ENCODE measurements around the gene CA10. TPM values are rescaled to one million over a fixed set of nuclear protein-coding genes. Genes with fewer than 3 reads are reported as not detected.

The CA10 gene
- total RNA-seq, 6 experiments from 2014 or later, result not detected

GRCh38 chr17:51995797-51996403 is 162.6 kb downstream of the CA10 start:
- TF ChIP-seq CTCF (IDR thresholded peaks at IDR 0.05), result no peak
- Mint-ChIP-seq H3K27ac (no peak overlapping the region), H3K27me3 (ENCODE audit: insufficient read depth) (no peaks in the 10 kb centered on the region; the same call in 1 of the 2 replicates), H3K9me3 (peaks cover 23% of the 10 kb centered on the region), H3K4me3 (no peak overlapping the region), H3K4me1 (ENCODE audit: low read depth) (no peaks in the 10 kb centered on the region), H3K36me3 (ENCODE audit: low read depth) (no peaks in the 10 kb centered on the region)
- no peak for DNase-seq

DNA sequence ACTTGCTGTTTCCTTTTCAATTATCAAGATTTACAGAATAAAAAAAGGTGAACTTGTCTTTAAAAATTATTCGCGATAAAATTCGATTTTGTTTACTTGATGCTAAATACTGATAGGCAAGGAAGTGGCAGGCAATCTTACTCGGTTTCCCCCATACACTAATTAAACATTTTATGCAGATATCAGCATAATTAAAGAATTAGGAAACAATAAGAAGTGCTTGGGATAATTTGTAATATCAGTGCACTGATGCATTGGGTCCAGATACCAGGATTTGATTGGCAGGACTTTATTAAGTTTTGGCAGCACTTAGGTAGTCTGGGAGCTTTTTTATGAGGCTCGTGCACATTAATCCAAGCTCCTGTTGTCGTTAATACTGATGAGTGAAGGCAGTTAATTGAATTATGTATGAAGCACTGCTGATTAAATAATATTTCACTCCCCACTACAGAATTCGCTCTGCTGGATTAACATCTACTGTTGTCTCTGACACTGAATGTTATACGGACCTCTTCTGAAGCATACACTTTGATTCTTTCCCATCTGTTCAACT is 165.6 kb downstream of the CA10 start:
- Mint-ChIP-seq H3K4me1 (ENCODE audit: low read depth) (no peaks in the 10 kb centered on the region), H3K36me3 (ENCODE audit: low read depth) (no peaks in the 10 kb centered on the region), H3K4me3 (no peak overlapping the region), H3K27ac (no peak overlapping the region), H3K9me3 (peaks cover 30% of the 10 kb centered on the region), H3K27me3 (ENCODE audit: insufficient read depth) (no peaks in the 10 kb centered on the region; the same call in 1 of the 2 replicates)
- no peak for DNase-seq
- TF ChIP-seq CTCF (IDR thresholded peaks at IDR 0.05), result no peak

- Mint-ChIP-seq H3K36me3 (ENCODE audit: low read depth) (no peaks in the 10 kb centered on the region), H3K4me1 (ENCODE audit: low read depth) (no peaks in the 10 kb centered on the region), H3K9me3 (peaks cover 43% of the 10 kb centered on the region), H3K4me3 (no peak overlapping the region), H3K27ac (no peak overlapping the region), H3K27me3 (ENCODE audit: insufficient read depth) (no peaks in the 10 kb centered on the region)
- no peak for TF ChIP-seq CTCF (IDR thresholded peaks at IDR 0.05)
- DNase-seq, result no peak
These were observed 187.4 kb downstream of the CA10 start for GRCh38 chr17:51971121-51971520.

GRCh38 chr17:51961689-51962088 is 196.8 kb downstream of the CA10 start:
- TF ChIP-seq CTCF (IDR thresholded peaks at IDR 0.05), result no peak
- peaks cover 7% of the 10 kb centered on the region for H3K36me3 Mint-ChIP-seq (ENCODE audit: low read depth)
- peaks cover 60% of the 10 kb centered on the region for H3K9me3 Mint-ChIP-seq
- H3K4me1 Mint-ChIP-seq (ENCODE audit: low read depth), result no peaks in the 10 kb centered on the region
- H3K4me3 Mint-ChIP-seq, result no peak overlapping the region
- H3K27me3 Mint-ChIP-seq (ENCODE audit: insufficient read depth), result no peaks in the 10 kb centered on the region
- no peak overlapping the region for H3K27ac Mint-ChIP-seq
- no peak for DNase-seq

GRCh38 chr17:51957786-51958185 is 200.7 kb downstream of the CA10 start:
- no peak for TF ChIP-seq CTCF (IDR thresholded peaks at IDR 0.05)
- Mint-ChIP-seq H3K4me1 (ENCODE audit: low read depth) (no peaks in the 10 kb centered on the region), H3K4me3 (no peak overlapping the region), H3K9me3 (peaks cover 53% of the 10 kb centered on the region), H3K27me3 (ENCODE audit: insufficient read depth) (no peaks in the 10 kb centered on the region), H3K27ac (no peak overlapping the region), H3K36me3 (ENCODE audit: low read depth) (peaks cover 7% of the 10 kb centered on the region)
- no peak for DNase-seq
